GM23338 (cell line): ENCODE measurements around the gene LPXN. TPM values are rescaled to one million over a fixed set of nuclear protein-coding genes. Genes with fewer than 3 reads are reported as not detected.

Experiments used
- ATAC-seq: fragments of 200-7000 bp; cut with Tn5 transposase; 3 replicates; pipeline ENCODE4 v1.9.1; 2020
- DNase-seq: peaks from one replicate; pipeline ENCODE4 v3.0.0-alpha.2; 2015; ENCODE audit warnings: low spot score
- H2AFZ ChIP-seq: fragments of 200-600 bp; sonication (generic); 2 replicates; pipeline ENCODE4 v1.8.0; 2016; ENCODE audit warnings: antibody characterized with exemption, mild to moderate bottlenecking, moderate library complexity
- H3F3A ChIP-seq: fragments of 200-600 bp; sonication (generic); replicated peaks from 2 replicates; pipeline ENCODE4 v1.8.0; 2017; ENCODE audit warnings: antibody characterized with exemption, mixed run types, low read depth
- H3K27ac ChIP-seq: fragments of 200-600 bp; sonication (generic); 2 replicates; pipeline ENCODE4 v1.6.1; 2016; ENCODE audit warnings: low read depth
- H3K27me3 ChIP-seq: fragments of 200-600 bp; sonication (generic); 2 replicates; pipeline ENCODE4 v1.8.0; 2016; ENCODE audit warnings: mild to moderate bottlenecking, mixed run types, moderate library complexity; ENCODE audit not compliant: insufficient read depth
- H3K36me3 ChIP-seq: fragments of 200-600 bp; sonication (generic); 2 replicates; pipeline ENCODE4 v1.8.0; 2016; ENCODE audit warnings: mild to moderate bottlenecking; ENCODE audit not compliant: insufficient read depth
- H3K4me1 ChIP-seq: fragments of 200-600 bp; sonication (generic); 2 replicates; pipeline ENCODE4 v1.8.0; 2016; ENCODE audit warnings: mild to moderate bottlenecking, moderate library complexity; ENCODE audit not compliant: insufficient read depth
- H3K4me2 ChIP-seq: fragments of 200-600 bp; sonication (generic); 2 replicates; pipeline ENCODE4 v1.7.1; 2017; ENCODE audit warnings: mixed run types
- H3K4me3 ChIP-seq: fragments of 200-600 bp; sonication (generic); 2 replicates; pipeline ENCODE4 v1.6.1; 2016; ENCODE audit warnings: mixed run types
- H3K79me2 ChIP-seq: fragments of 200-600 bp; sonication (generic); replicated peaks from 2 replicates; pipeline ENCODE4 v1.8.0; 2017; ENCODE audit warnings: mild to moderate bottlenecking; ENCODE audit not compliant: insufficient read depth
- H3K9me2 ChIP-seq: fragments of 200-600 bp; sonication (generic); 2 replicates; pipeline ENCODE4 v1.8.0; 2017; ENCODE audit not compliant: insufficient read depth
- H4K20me1 ChIP-seq: fragments of 200-600 bp; sonication (generic); replicated peaks from 2 replicates; pipeline ENCODE4 v1.8.0; 2017; ENCODE audit warnings: mild to moderate bottlenecking; ENCODE audit not compliant: insufficient read depth
- H3K27ac Mint-ChIP-seq: 2 replicates; pipeline ENCODE4 v1.8.0; 2020; ENCODE audit warnings: inconsistent platforms, mild to moderate bottlenecking, moderate library complexity, mixed read lengths
- H3K27me3 Mint-ChIP-seq: 3 replicates; pipeline ENCODE4 v1.8.0; 2022; ENCODE audit warnings: low read depth, mild to moderate bottlenecking, moderate library complexity, mixed read lengths, inconsistent platforms; ENCODE audit not compliant: insufficient read depth, poor library complexity
- H3K36me3 Mint-ChIP-seq: 3 replicates; pipeline ENCODE4 v1.8.0; 2021; ENCODE audit warnings: low read depth, mild to moderate bottlenecking, inconsistent platforms, moderate library complexity, mixed read lengths
- H3K4me1 Mint-ChIP-seq: 3 replicates; pipeline ENCODE4 v1.8.0; 2020; ENCODE audit warnings: mild to moderate bottlenecking, inconsistent platforms, mixed read lengths
- H3K4me3 Mint-ChIP-seq: 3 replicates; pipeline ENCODE4 v1.8.0; 2021; ENCODE audit warnings: moderate library complexity, mild to moderate bottlenecking, inconsistent platforms, mixed read lengths
- H3K9me3 Mint-ChIP-seq: 3 replicates; pipeline ENCODE4 v1.8.0; 2020; ENCODE audit warnings: moderate library complexity, mild to moderate bottlenecking, inconsistent platforms, mixed read lengths
- CTCF ChIP-seq, 2 experiments: fragments of 200-600 bp in 1 of 2; sonication (generic) in 1 of 2; conservative IDR thresholded peaks; 2 replicates each; pipeline versions ENCODE4 v1.5.1 to v1.6.1; 2016 to 2017; ENCODE audit warnings: antibody characterized with exemption in 2 of 2, low read depth in 2 of 2, mild to moderate bottlenecking in 2 of 2, moderate library complexity in 1 of 2
- EZH2 ChIP-seq: fragments of 200-600 bp; sonication (generic); IDR thresholded peaks from one replicate; pipeline ENCODE4 v1.8.0; 2017; ENCODE audit warnings: antibody characterized with exemption, mild to moderate bottlenecking, low read depth; ENCODE audit not compliant: unreplicated experiment
- JUNB ChIP-seq: IDR thresholded peaks from one replicate; pipeline ENCODE4 v1.6.1; 2016; ENCODE audit warnings: antibody characterized with exemption; ENCODE audit not compliant: unreplicated experiment
- REST ChIP-seq: IDR thresholded peaks from one replicate; pipeline ENCODE4 v1.6.1; 2018; ENCODE audit warnings: antibody characterized with exemption; ENCODE audit not compliant: unreplicated experiment
- STAT1 ChIP-seq: IDR thresholded peaks from one replicate; pipeline ENCODE4 v1.6.1; 2016; ENCODE audit warnings: antibody characterized with exemption; ENCODE audit not compliant: unreplicated experiment
- ZNF114 ChIP-seq: fragments of 250-450 bp; sonication (Bioruptor Pico); IDR thresholded peaks from 2 replicates; pipeline ENCODE4 v1.5.0; 2020; ENCODE audit warnings: mild to moderate bottlenecking, moderate library complexity
- ZNF331 ChIP-seq: fragments of 250-450 bp; sonication (Bioruptor Pico); IDR thresholded peaks from 2 replicates; pipeline ENCODE4 v1.5.0; 2020; ENCODE audit warnings: low read depth, mild to moderate bottlenecking, moderate library complexity
- ZNF462 ChIP-seq: fragments of 250-450 bp; sonication (Bioruptor Pico); IDR thresholded peaks from 2 replicates; pipeline ENCODE4 v1.5.0; 2020; ENCODE audit warnings: mild to moderate bottlenecking, moderate library complexity
- polyA plus RNA-seq: library from polyadenylated mRNA; unstranded; fragments of >200 nt; fragmentation: Nextera tagmentation; extraction: Ambion mirVana; gene quantifications from 2 replicates; pipeline ENCODE4 v1.2.1, GENCODE V29; 2016
- total RNA-seq: library from RNA; depleted of rRNA; stranded (reverse); fragments of >200 nt; shearing (Covaris generic); gene quantifications from 2 replicates; pipeline ENCODE4 v1.2.3, GENCODE V29; 2014

The LPXN gene
- total and polyA plus RNA-seq, 2 experiments from 2014 or later = 0.56 to 1.3 TPM

GRCh38 chr11:58562375-58562800 is 13.3 kb downstream of the LPXN start (continued):
- TF ChIP-seq ZNF114 (CRISPR knock-in tag) = no peak
- TF ChIP-seq JUNB = no peak
- TF ChIP-seq REST = no peak
- no peak for TF ChIP-seq EZH2

GRCh38 chr11:58561394-58562098 is 14.1 kb downstream of the LPXN start:
- Mint-ChIP-seq H3K36me3 (no peaks in the 10 kb centered on the region), H3K9me3 (no peaks in the 10 kb centered on the region), H3K27ac (no peak overlapping the region), H3K27me3 (peaks cover 3% of the 10 kb centered on the region), H3K4me1 (no peaks in the 10 kb centered on the region; the same call in 2 of the 3 replicates), H3K4me3 (no peak overlapping the region)
- ATAC-seq = no peak
- H3K27ac ChIP-seq = no peak overlapping the region
- H3K4me3 ChIP-seq = no peak overlapping the region
- H3K4me2 ChIP-seq = no peak overlapping the region
- no peaks in the 10 kb centered on the region for H4K20me1 ChIP-seq
- DNase-seq = no peak
- no peak for TF ChIP-seq JUNB
- no peak for TF ChIP-seq ZNF331
- no peak for TF ChIP-seq CTCF (conservative IDR thresholded peaks at IDR 0.05; ENCODE audit: low read depth in 2 of 2)
- TF ChIP-seq STAT1 = no peak
- TF ChIP-seq ZNF114 (CRISPR knock-in tag) = no peak
- no peak for TF ChIP-seq EZH2
- no peak for TF ChIP-seq ZNF462 (CRISPR knock-in tag)
- no peak for TF ChIP-seq REST
- no peaks in the 10 kb centered on the region for H3F3A ChIP-seq
- no peaks in the 10 kb centered on the region for H3K4me1 ChIP-seq
- no peaks in the 10 kb centered on the region for H3K79me2 ChIP-seq
- no peaks in the 10 kb centered on the region for H3K27me3 ChIP-seq
- no peaks in the 10 kb centered on the region for H3K9me2 ChIP-seq
- H3K36me3 ChIP-seq = no peaks in the 10 kb centered on the region
- H2AFZ ChIP-seq = no peak overlapping the region
